Activated naive CD8-positive, alpha-beta T cell treated with anti-CD3 and anti-CD28 coated beads for 36 hours (primary cell): ENCODE measurements around the gene DEGS2. TPM values are rescaled to one million over a fixed set of nuclear protein-coding genes. Genes with fewer than 3 reads are reported as not detected.

Source experiments
- DNase-seq: peaks from one replicate; pipeline ENCODE4 v3.0.0; 2021
- H3K27ac Mint-ChIP-seq: one replicate; pipeline ENCODE4 v1.8.0; 2022; ENCODE audit warnings: mild to moderate bottlenecking, moderate library complexity, mixed read lengths
- H3K27me3 Mint-ChIP-seq: one replicate; pipeline ENCODE4 v1.8.0; 2022; ENCODE audit warnings: mild to moderate bottlenecking, mixed read lengths
- H3K36me3 Mint-ChIP-seq: one replicate; pipeline ENCODE4 v1.8.0; 2021; ENCODE audit warnings: mild to moderate bottlenecking, mixed read lengths
- H3K4me1 Mint-ChIP-seq: one replicate; pipeline ENCODE4 v1.8.0; 2021; ENCODE audit warnings: mixed read lengths
- H3K4me3 Mint-ChIP-seq: one replicate; pipeline ENCODE4 v1.8.0; 2022; ENCODE audit warnings: mild to moderate bottlenecking, moderate library complexity, mixed read lengths
- H3K9me3 Mint-ChIP-seq: one replicate; pipeline ENCODE4 v1.8.0; 2022; ENCODE audit warnings: mixed read lengths
- total RNA-seq, 2 experiments: library from RNA; stranded (reverse); gene quantifications; one replicate each; pipeline ENCODE4 v1.2.3, GENCODE V29; 2021

DEGS2 gene
- total RNA-seq, 2 experiments from 2014 or later: 1.6 to 1.8 TPM

- Mint-ChIP-seq H3K27me3 (no peaks in the 10 kb centered on the region), H3K4me3 (no peak overlapping the region), H3K9me3 (no peaks in the 10 kb centered on the region), H3K36me3 (peaks cover 24% of the 10 kb centered on the region), H3K27ac (no peak overlapping the region), H3K4me1 (peaks cover 8% of the 10 kb centered on the region)
- no peak for DNase-seq
Measured at GRCh38 chr14:100135073-100135472, 24.4 kb downstream of the DEGS2 start.

DNA sequence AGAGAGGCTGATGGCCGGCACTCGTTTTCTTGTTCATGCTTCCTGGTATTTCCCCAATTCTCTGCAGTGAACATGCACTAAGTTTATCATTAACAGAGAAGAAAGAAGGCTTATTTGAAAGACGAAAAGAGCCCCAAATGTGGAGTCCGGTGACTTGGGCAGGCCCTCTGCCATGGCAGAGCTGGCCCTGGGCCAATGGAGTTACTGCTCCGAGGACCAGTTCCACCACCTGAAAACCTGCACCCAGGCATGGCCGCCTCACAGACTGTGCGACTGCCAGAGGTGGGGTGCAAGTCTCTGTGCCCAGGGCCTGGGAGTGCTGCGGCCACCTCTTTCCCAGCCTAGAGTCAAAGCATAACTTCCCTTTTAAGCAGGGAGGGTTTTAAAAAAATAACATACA, 24.9 kb downstream of the DEGS2 start:
- DNase-seq: no peak
- Mint-ChIP-seq H3K4me1 (peaks cover 4% of the 10 kb centered on the region), H3K9me3 (no peaks in the 10 kb centered on the region), H3K4me3 (no peak overlapping the region), H3K27ac (peak overlapping the region; percentile 38), H3K36me3 (peaks cover 25% of the 10 kb centered on the region), H3K27me3 (no peaks in the 10 kb centered on the region)

DNA sequence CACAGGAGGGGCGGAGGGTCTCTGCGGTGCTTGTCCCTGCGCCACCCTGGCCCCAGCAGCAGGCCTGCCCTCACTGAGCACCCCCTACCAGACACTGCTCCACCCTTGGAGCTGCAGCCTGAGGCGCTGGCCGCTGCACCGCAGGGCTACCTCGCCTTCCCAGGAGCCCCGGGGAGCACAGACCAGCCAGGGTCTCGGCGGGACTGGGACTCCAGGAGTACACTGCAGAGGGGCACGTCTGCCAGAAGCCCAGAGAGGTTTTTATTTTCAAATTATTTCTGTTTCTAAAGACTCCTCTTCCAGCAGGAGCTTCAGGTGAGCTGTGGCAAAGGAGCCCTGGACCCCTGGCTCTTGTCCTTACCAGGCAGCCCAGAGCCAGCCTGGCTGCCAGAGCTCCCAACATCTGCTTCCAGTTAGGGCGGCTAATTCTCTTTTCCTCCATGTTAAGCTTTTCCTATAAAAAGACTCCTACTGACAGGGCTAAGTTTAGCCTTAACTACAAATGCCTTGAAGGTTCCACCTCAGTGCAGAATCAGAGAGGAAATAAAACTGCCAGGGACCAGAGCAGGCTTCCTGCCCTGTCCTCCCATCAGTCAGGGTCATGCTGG, 26.4 kb downstream of the DEGS2 start:
- Mint-ChIP-seq H3K27ac (peak overlapping the region; percentile 49), H3K9me3 (no peaks in the 10 kb centered on the region), H3K4me1 (no peaks in the 10 kb centered on the region), H3K27me3 (no peaks in the 10 kb centered on the region), H3K36me3 (peaks cover 23% of the 10 kb centered on the region), H3K4me3 (no peak overlapping the region)
- DNase-seq: no peak

- DNase-seq: no peak
- Mint-ChIP-seq H3K27me3 (no peaks in the 10 kb centered on the region), H3K27ac (peak overlapping the region; percentile 48), H3K4me3 (no peak overlapping the region), H3K9me3 (no peaks in the 10 kb centered on the region), H3K4me1 (no peaks in the 10 kb centered on the region), H3K36me3 (peaks cover 23% of the 10 kb centered on the region)
Measured at GRCh38 chr14:100132161-100132902, 27.1 kb downstream of the DEGS2 start.

DNA sequence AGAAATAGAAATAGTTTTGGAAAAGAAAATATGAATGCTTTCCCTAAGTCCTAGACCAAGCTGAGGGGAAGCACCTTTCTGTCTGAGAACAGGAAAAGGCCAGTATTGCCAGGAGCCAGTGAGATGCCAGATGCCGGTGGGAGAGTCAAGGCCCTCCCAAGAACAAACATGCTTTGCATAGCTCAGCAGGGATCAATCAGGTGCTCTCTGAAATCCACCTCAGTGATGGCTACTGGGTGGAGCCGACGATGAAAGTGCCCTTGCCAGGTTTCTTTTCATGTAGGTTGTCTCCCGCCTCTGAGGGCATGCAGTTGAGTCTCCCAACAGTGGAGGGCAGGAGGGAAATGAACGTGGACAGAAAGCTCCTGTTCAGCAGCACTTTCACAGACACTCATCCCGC, 28.3 kb downstream of the DEGS2 start:
- no peaks in the 10 kb centered on the region for H3K4me1 Mint-ChIP-seq
- H3K9me3 Mint-ChIP-seq: no peaks in the 10 kb centered on the region
- no peaks in the 10 kb centered on the region for H3K27me3 Mint-ChIP-seq
- H3K36me3 Mint-ChIP-seq: peaks cover 22% of the 10 kb centered on the region
- H3K4me3 Mint-ChIP-seq: no peak overlapping the region
- DNase-seq: no peak
- H3K27ac Mint-ChIP-seq: peak overlapping the region; percentile 21

DNA sequence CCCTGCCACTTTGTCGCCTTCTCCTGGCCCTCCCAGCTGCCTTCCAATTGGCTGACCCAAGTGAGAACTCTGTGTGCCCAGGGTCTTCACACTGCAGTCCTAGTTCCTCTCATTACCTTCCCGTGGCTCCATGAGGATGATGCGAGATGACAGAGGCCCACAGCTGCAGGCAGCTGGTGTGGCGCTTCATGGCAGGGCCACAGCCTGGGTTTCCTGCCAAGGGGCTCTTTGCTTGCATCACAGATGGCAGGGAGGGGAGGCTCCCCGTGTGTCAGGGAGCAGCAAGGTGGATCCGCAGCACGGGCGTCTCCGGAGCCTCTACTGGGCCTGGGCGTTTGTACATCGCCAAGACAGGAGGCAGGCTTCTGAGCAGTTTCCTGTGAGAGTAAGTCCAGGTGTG, 28.9 kb downstream of the DEGS2 start:
- peak overlapping the region; percentile 21 for H3K27ac Mint-ChIP-seq
- DNase-seq: no peak
- peaks cover 19% of the 10 kb centered on the region for H3K36me3 Mint-ChIP-seq

GRCh38 chr14:100129161-100129589, 30.3 kb downstream of the DEGS2 start:
- no peaks in the 10 kb centered on the region for H3K9me3 Mint-ChIP-seq
- H3K27ac Mint-ChIP-seq: peak overlapping the region; percentile 29
- no peak for DNase-seq
- no peaks in the 10 kb centered on the region for H3K4me1 Mint-ChIP-seq
- H3K4me3 Mint-ChIP-seq: no peak overlapping the region
- H3K27me3 Mint-ChIP-seq: no peaks in the 10 kb centered on the region
- H3K36me3 Mint-ChIP-seq: peaks cover 21% of the 10 kb centered on the region

More for the DNA sequence above, 28.9 kb downstream of the DEGS2 start:
- Mint-ChIP-seq H3K27me3 (no peaks in the 10 kb centered on the region), H3K9me3 (no peaks in the 10 kb centered on the region), H3K4me1 (no peaks in the 10 kb centered on the region), H3K4me3 (no peak overlapping the region)

GRCh38 chr14:100128688-100129087, 30.8 kb downstream of the DEGS2 start:
- Mint-ChIP-seq H3K27me3 (no peaks in the 10 kb centered on the region), H3K4me1 (no peaks in the 10 kb centered on the region), H3K27ac (no peak overlapping the region), H3K36me3 (peaks cover 21% of the 10 kb centered on the region), H3K4me3 (no peak overlapping the region), H3K9me3 (no peaks in the 10 kb centered on the region)
- DNase-seq: no peak

- Mint-ChIP-seq H3K27me3 (no peaks in the 10 kb centered on the region), H3K4me1 (peaks cover 2% of the 10 kb centered on the region), H3K4me3 (no peak overlapping the region), H3K9me3 (no peaks in the 10 kb centered on the region), H3K27ac (peak overlapping the region; percentile 18), H3K36me3 (peaks cover 20% of the 10 kb centered on the region)
- no peak for DNase-seq
Measured at GRCh38 chr14:100127853-100128455, 31.5 kb downstream of the DEGS2 start.

GRCh38 chr14:100126401-100126800, 33.0 kb downstream of the DEGS2 start:
- H3K36me3 Mint-ChIP-seq: peaks cover 19% of the 10 kb centered on the region
- no peak for DNase-seq
- no peak overlapping the region for H3K4me3 Mint-ChIP-seq
- no peak overlapping the region for H3K27ac Mint-ChIP-seq
- no peaks in the 10 kb centered on the region for H3K9me3 Mint-ChIP-seq
- no peaks in the 10 kb centered on the region for H3K27me3 Mint-ChIP-seq
- H3K4me1 Mint-ChIP-seq: peaks cover 6% of the 10 kb centered on the region

DNA sequence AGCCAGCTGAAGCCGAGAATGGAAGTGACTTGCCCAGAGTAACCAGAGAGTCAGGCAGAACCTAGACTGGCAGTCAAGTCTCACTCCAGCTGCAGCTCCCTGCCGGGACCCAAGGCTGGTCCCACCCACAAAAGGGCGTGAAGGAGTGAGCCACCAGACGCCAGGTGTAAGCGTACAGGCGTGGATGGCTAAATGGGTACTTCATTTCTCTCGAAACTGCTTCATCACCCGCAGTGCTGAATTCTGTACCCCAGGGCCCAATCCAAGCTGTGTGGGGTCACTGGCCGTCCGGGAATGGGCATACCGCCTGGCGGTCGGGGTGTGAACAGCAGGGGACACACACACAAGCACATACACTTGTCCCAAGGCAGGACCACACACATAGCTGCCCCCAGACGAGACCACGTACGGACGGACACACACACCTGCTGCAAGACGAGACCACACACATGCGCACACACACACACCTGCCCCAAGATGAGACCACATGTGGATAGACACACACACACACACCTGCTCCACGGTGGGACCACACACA, 34.8 kb downstream of the DEGS2 start:
- Mint-ChIP-seq H3K4me1 (peaks cover 10% of the 10 kb centered on the region), H3K9me3 (no peaks in the 10 kb centered on the region), H3K36me3 (peaks cover 18% of the 10 kb centered on the region), H3K27ac (peak overlapping the region; percentile 36), H3K27me3 (no peaks in the 10 kb centered on the region), H3K4me3 (no peak overlapping the region)
- no peak for DNase-seq

- Mint-ChIP-seq H3K4me1 (peaks cover 15% of the 10 kb centered on the region), H3K4me3 (no peak overlapping the region), H3K27me3 (no peaks in the 10 kb centered on the region), H3K36me3 (peaks cover 17% of the 10 kb centered on the region), H3K27ac (no peak overlapping the region), H3K9me3 (no peaks in the 10 kb centered on the region)
- DNase-seq: no peak
Measured at GRCh38 chr14:100123618-100124017, 35.8 kb downstream of the DEGS2 start.

DNA sequence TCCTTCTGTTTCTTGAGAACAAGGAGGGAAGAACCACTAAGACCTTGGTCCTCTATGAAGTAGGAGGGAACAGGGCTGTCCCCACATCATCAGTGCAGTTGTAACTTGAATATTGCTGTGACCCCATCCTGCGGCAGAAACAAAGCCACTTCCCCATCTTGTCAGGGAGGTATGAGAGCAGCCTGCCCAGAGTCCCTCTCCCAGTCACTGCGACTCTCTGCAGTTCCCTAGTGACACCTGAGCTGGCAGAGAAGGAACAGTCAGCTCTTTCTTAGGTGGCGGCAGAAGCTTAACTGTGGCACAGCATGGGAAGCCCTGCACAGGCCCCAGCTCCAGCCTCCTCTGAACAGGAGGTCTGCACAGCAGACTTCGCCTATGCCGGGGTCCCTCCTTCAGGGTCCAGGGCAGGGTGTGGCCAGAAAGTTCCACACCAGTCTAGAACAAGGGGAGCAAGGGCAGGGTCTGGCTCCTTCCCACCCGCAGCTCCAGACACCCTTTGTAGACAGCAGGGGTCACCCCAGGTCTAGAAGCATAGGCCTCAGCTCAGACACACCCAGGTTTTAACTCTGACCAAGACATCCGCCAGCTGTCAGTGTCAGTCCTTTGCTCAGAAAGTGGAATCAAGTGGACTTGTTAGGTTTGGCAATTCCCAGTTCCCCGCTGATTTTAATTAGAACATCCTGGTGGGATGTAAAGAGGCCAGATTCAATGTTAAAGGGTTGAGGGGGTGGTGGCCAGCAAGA, 36.8 kb downstream of the DEGS2 start:
- H3K27me3 Mint-ChIP-seq: no peaks in the 10 kb centered on the region
- H3K4me3 Mint-ChIP-seq: no peak overlapping the region
- DNase-seq: no peak
- no peaks in the 10 kb centered on the region for H3K9me3 Mint-ChIP-seq
- H3K36me3 Mint-ChIP-seq: peaks cover 17% of the 10 kb centered on the region
- peaks cover 22% of the 10 kb centered on the region for H3K4me1 Mint-ChIP-seq
- H3K27ac Mint-ChIP-seq: peak overlapping the region; percentile 75

DNA sequence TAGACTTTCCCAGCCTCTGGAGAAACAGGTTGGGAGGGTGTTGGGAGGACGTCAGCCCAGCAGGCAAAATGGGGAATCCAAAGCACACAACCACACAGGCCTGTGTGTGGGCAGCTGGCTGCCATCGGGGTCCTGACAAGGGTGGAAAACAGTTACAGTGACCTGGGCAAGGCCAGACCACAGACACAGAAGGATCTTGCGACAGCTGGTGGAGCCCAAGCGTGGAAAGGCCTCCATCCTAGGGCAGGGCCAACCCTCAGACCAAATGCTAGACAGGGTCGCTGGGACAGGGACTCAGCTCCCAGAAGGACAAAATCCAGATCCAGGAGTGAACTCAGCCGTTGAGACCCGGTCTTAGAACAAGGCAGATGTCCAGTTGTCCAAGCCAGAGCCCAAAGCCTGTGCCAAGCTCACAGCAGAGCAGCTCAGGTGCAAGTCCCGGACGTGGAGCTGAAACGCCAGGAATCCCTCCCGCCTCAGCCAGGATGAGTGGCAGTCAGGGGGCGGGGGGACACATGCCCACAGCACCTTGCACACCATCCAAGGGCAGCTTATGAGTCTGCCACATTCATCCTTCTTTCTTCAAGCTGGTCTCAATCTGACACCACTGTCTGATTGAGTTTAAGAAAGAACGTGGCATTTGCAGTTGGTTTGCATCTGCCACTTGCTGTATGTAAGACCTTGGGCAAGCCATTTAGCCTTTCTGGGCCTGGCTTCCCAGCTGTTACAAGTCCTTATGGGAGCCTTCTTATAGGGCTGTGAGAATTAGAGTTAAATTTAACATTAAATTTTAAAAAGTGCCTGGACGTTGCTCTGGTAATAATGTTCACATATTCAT, 37.6 kb downstream of the DEGS2 start:
- Mint-ChIP-seq H3K36me3 (peaks cover 17% of the 10 kb centered on the region), H3K9me3 (no peaks in the 10 kb centered on the region), H3K4me3 (no peak overlapping the region), H3K27ac (peak overlapping the region; percentile 42), H3K27me3 (no peaks in the 10 kb centered on the region), H3K4me1 (peaks cover 27% of the 10 kb centered on the region)
- no peak for DNase-seq
